ENCODE data around the gene MINAR2.

The MINAR2 gene

DNA sequence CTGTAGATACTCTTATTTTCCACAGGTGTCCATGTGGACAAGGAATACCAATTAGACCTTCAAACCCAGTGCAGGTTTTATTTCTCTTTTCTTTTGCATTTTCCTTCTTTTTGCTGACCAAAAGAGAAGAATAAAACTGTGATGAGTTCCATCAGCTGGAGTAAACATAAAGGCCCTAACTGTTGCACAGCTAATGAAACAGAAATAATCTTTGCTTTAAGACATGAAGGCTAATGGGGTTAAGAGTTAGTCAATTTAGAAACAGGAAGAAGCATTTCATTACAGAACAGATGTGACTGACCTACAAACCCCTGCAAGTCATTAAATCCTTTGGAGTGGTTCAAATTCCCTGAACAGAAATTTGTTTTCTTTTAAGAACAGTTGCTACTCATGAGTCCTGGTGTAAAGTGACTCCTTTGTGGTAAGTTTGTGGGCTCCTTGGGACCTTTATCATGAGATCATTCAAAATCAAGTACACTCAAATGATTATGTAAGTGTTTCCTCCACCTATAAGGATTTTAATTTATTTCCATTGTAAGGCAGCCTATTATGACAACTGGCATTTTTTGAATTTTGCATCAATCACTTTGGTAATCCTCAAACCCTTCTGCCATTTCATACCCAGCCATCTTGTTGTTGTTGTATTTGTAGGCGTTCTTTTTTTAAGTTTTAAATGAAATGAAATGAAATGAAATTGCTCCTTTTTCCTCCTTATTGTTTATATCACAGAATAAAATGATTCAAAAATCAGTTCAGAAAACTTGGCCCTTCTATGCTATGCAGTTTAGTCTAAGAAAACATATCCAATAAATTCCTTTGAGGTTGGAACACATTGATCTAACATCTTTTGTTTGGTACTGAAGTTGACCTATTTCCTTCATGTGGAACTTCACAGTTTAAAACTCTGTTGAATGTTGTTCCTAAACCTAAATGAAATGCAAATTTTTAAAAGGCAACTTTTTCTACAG, 1.3 kb downstream of the MINAR2 start:
- DNase-seq (ENCODE audit: low read depth): no peak
- TF ChIP-seq, protein P1, sequence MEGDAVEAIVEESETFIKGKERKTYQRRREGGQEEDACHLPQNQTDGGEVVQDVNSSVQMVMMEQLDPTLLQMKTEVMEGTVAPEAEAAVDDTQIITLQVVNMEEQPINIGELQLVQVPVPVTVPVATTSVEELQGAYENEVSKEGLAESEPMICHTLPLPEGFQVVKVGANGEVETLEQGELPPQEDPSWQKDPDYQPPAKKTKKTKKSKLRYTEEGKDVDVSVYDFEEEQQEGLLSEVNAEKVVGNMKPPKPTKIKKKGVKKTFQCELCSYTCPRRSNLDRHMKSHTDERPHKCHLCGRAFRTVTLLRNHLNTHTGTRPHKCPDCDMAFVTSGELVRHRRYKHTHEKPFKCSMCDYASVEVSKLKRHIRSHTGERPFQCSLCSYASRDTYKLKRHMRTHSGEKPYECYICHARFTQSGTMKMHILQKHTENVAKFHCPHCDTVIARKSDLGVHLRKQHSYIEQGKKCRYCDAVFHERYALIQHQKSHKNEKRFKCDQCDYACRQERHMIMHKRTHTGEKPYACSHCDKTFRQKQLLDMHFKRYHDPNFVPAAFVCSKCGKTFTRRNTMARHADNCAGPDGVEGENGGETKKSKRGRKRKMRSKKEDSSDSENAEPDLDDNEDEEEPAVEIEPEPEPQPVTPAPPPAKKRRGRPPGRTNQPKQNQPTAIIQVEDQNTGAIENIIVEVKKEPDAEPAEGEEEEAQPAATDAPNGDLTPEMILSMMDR (IDR thresholded peaks at IDR 0.05; ENCODE audit: insufficient read depth, low read depth, low read length, missing control alignments): no peak
- H3K4me3 ChIP-seq (ENCODE audit: low read depth, low read length): no peak overlapping the region

DNA sequence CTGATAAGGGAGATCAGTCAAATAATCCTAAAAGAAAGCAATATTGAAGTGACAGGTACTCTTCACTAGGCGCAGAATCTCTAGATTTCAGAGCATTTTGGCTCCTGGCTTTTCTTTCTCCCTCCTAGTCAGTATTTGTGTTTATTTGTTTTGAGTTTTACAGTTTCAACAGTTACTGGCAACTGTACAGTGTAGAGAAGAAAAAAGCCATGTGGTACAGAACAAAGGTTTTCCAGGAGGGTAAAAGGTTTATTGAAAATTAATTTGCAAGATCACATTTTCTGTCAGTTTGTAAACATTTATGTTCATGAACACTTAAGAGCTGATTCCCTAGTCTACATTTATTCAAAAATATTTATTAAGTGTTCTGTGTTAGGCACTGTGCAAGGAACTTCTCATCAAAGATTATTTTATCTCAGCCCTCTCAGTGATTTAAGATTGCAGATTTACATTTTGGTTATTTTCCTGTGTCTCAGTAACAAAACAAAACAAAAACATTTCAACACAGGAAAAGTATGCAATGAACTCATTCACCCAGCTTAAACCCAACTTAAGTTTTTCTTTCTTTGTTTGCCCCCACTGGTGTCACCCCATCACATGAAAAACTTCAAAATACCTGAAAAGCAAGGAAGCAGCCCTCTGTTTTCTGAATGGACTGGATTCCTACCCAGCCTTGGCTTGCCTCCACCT, 12.9 kb downstream of the MINAR2 start:
- no peak for DNase-seq (ENCODE audit: low read depth)
- TF ChIP-seq, protein P1 (IDR thresholded peaks at IDR 0.05; ENCODE audit: insufficient read depth, low read depth, low read length, missing control alignments): no peak
- H3K4me3 ChIP-seq (ENCODE audit: low read depth, low read length): no peak overlapping the region

DNA sequence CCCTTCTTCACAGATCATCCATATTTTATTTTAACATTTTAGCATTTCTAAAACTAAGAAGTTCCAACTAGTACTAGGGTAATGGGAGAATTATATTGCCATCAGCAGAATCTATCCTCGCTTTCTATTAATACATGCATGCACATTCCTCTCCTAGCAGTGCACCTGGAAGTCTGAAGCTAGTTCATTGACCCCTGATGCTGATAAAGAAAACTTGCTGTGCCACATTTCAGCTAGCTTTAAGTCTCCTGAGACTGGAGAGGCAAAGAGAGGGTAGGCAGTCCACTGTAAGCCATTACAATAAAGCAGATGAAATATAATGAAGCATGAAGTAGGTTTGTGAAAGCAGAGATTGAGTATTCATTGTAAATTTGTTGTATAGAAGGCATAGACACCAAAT, 15.8 kb downstream of the MINAR2 start:
- TF ChIP-seq, protein P1 (IDR thresholded peaks at IDR 0.05; ENCODE audit: insufficient read depth, low read depth, low read length, missing control alignments): no peak
- no peak for DNase-seq (ENCODE audit: low read depth)
- H3K4me3 ChIP-seq (ENCODE audit: low read depth, low read length): no peak overlapping the region

DNA sequence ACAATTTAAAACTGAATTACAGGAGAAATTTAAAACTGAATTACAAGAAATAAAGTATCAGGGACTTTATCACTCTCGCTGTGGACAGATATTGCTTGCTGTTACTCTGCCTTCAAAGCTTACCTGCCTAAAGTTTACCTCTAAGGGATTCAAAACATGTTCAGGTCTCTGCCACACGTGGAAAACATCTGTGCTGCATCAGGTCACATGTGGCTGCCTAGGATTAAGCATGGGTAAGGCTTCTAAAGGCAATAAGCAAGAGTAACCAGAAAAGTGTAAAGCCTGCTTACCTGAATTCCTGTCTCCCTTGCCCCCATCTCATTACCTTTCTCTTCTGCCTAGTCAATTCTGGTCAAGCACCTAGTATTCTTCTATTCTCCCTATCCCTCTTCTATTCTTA, 18.9 kb downstream of the MINAR2 start:
- no peak overlapping the region for H3K4me3 ChIP-seq (ENCODE audit: low read depth, low read length)
- no peak for DNase-seq (ENCODE audit: low read depth)
- TF ChIP-seq, protein P1 (IDR thresholded peaks at IDR 0.05; ENCODE audit: insufficient read depth, low read depth, low read length, missing control alignments): no peak

DNA sequence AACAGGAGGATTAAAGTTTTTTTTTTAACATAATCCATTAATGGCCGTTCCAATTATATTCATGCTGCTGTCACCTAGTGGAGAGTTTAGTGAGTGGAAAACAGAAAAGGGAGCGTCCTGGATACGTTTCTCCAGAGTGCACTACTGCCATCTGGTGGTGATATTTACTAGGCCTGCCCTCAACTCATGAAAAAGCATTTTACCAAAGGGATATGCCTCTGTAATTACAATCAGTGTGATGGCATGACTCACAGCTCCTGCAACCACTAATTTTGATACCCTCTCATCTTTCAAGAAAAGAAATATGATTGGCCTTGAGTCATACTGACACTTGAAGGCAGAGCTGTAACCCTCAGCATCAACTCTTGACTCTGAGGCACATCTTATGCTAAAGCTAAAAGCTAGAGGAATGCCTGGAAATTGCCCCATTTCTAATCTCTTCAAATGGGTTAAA, 20.1 kb downstream of the MINAR2 start:
- TF ChIP-seq, protein P1 (IDR thresholded peaks at IDR 0.05; ENCODE audit: insufficient read depth, low read depth, low read length, missing control alignments): peak; percentile 82
- peak; percentile 85 for DNase-seq (ENCODE audit: low read depth)
- no peak overlapping the region for H3K4me3 ChIP-seq (ENCODE audit: low read depth, low read length)

DNA sequence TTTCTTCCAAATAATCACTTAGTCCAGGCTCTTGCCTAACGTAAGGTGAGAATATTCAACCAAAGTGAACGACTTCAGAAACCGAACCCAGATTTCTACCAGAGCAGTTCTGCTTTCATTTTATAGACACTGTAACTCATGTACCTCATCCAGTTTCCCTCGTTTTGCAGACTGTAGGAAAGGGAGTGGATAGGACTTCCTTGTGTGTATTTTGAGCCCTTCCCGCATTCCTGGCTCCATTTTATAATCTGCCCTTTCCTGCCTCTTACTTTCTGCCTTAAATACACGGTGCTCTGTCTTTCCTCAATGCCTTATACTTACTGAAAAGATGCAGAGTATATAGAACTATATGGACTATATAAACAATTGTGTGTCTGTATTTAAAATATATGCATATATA, 20.8 kb downstream of the MINAR2 start:
- TF ChIP-seq, protein P1 (IDR thresholded peaks at IDR 0.05; ENCODE audit: insufficient read depth, low read depth, low read length, missing control alignments): no peak
- H3K4me3 ChIP-seq (ENCODE audit: low read depth, low read length): no peak overlapping the region
- DNase-seq (ENCODE audit: low read depth): no peak

Measured in GM12865 (cell line).